Large intestine (tissue), 12 donors: ENCODE measurements around the gene HSFY1. TPM values are rescaled to one million over a fixed set of nuclear protein-coding genes. Genes with fewer than 3 reads are reported as not detected.
"Not testable (repeated sequence)": the region's sequence is repeated elsewhere in the genome, so short reads cannot be mapped to it uniquely, and the experiment has no call there.

Experiments
- DNase-seq, 2 donors: peaks; one replicate each; pipeline versions ENCODE4 v3.0.0 to v3.0.0-alpha.2; 2013
- H3K27ac ChIP-seq: one replicate; pipeline ENCODE4 v1.5.1; 2013; ENCODE audit warnings: low read length
- H3K27me3 ChIP-seq: 2 replicates; pipeline ENCODE4 v1.6.1; 2013; ENCODE audit warnings: low read length; ENCODE audit not compliant: control insufficient read depth, insufficient read depth
- H3K36me3 ChIP-seq: 2 replicates; pipeline ENCODE4 v1.6.1; 2013; ENCODE audit warnings: low read length; ENCODE audit not compliant: control insufficient read depth, insufficient read depth
- H3K4me1 ChIP-seq: one replicate; pipeline ENCODE4 v1.6.1; 2013; ENCODE audit warnings: low read length; ENCODE audit not compliant: control insufficient read depth, insufficient read depth
- H3K4me3 ChIP-seq: one replicate; pipeline ENCODE4 v1.5.1; 2013; ENCODE audit warnings: low read length
- H3K9me3 ChIP-seq: one replicate; pipeline ENCODE4 v1.6.1; 2013; ENCODE audit warnings: mild to moderate bottlenecking, low read depth, low read length, moderate library complexity; ENCODE audit not compliant: control insufficient read depth
- WGBS: methylation state at CpG from one replicate; pipeline ENCODE4 v1.1.5; 2013; ENCODE audit warnings: low lambda C conversion rate; ENCODE audit not compliant: insufficient coverage; 5-methylcytosine and 5-hydroxymethylcytosine counted together
- long read RNA-seq, 11 donors: transcript quantifications; one replicate each; lab custom pipeline, GENCODE V29; 2026
- polyA plus RNA-seq: library from polyadenylated mRNA; unstranded; fragments of 120-200 nt; gene quantifications from one replicate; pipeline ENCODE4 v1.2.1, GENCODE V29; 2013

HSFY1 gene, protein sequence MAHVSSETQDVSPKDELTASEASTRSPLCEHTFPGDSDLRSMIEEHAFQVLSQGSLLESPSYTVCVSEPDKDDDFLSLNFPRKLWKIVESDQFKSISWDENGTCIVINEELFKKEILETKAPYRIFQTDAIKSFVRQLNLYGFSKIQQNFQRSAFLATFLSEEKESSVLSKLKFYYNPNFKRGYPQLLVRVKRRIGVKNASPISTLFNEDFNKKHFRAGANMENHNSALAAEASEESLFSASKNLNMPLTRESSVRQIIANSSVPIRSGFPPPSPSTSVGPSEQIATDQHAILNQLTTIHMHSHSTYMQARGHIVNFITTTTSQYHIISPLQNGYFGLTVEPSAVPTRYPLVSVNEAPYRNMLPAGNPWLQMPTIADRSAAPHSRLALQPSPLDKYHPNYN
- polyA plus RNA-seq, result not detected
- long read RNA-seq, donor 1, result 0 reads
- long read RNA-seq, donor 2, result 0 reads
- long read RNA-seq, donor 3, result 0 reads
- long read RNA-seq, donor 4, result 0 reads
- long read RNA-seq, donor 5, result 0 reads
- long read RNA-seq, donor 6, result 0 reads
- long read RNA-seq, donor 7, result 0 reads
- long read RNA-seq, donor 8, result 0 reads
- long read RNA-seq, donor 9, result 0 reads
- long read RNA-seq, donor 10, result 0 reads
- long read RNA-seq, donor 11, result 0 reads

DNA sequence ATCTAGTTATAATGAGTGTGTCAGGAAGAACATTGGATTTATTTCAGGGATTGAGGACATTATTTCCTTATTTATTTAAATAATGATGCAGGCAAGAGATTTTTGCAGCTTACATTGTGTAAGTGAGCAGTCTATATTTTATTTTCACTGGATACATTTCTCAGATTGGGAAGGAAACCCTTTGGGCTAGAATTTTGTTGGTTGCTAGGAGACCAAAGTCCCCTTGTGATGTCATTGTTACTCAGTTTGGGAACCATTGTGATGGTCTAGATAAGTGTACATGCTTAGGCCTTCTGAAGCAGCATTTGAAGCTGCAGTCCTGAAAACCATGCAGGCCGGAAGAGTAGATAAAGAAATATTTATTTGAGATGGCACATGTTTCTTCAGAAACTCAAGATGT lies at the start of gene HSFY1:
Gene HSFY1, plus strand, starts transcription at position 301 of the 400 bp plus-strand sequence. Its CDS starts 68 bp downstream, at position 369.
- H3K27me3 ChIP-seq, DNase-seq, H3K27ac ChIP-seq, H3K4me1 ChIP-seq, H3K36me3 ChIP-seq, H3K9me3 ChIP-seq, H3K4me3 ChIP-seq: not testable (repeated sequence)
- no CpG with 5 or more reads among the region's 1 CpG for WGBS

DNA sequence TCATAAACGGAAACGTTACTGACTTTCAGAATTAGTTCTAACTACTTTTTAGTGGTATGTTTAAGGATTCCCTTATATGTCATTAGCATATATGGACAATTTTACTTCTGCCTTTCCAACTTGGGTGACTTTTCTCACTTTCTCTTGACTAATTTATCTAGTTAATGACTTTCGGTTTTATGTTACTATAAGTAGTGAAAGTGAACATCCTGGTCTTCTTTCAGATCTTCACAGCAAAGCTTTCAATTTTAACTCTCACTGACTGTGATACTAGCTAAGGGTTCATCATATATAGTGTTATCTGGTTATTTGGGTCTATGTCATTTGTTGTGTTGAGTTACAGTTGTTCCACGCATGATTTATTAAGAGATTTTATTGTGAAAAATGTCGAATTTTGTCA lies 42.3 kb upstream of the HSFY1 start:
- not testable (repeated sequence) for H3K4me3 ChIP-seq, H3K27me3 ChIP-seq, H3K4me1 ChIP-seq, DNase-seq, H3K27ac ChIP-seq, H3K9me3 ChIP-seq, H3K36me3 ChIP-seq
- no CpG with 5 or more reads among the region's 5 CpGs for WGBS

DNA sequence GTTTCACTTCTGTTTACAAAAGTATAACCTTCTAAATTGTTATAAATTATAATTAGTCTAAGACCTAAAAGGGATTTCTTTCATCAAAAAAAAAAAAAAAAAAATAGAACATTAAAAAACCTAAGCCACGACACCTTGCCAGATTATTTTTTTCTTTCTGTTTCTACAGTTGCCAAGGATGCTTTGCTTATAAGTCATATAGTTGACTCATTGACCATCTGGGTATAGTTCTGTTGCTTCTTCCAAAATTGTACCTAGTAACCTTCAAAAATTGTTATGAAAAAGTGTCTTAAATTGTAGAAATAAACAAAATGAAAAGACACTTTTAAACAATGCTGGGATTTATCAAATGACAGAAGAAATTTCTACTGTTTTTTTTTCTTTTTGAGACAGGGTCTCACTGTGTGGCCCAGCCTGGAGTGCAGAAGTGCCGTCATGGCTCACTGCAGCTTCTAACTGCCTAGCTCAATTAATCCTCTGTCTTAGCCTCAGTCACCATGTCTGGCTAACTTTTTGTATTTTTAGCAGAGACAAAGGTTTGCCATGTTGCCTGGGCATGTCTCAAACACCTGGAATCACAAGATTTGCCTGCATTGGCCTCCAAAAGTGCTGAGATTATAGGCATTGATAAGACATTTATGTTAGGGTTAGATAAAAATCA lies 15.4 kb upstream of the HSFY1 start:
- not testable (repeated sequence) for H3K4me1 ChIP-seq, H3K27ac ChIP-seq, H3K9me3 ChIP-seq, H3K27me3 ChIP-seq, DNase-seq, H3K4me3 ChIP-seq, H3K36me3 ChIP-seq
- WGBS, result no CpG with 5 or more reads among the region's 2 CpGs

DNA sequence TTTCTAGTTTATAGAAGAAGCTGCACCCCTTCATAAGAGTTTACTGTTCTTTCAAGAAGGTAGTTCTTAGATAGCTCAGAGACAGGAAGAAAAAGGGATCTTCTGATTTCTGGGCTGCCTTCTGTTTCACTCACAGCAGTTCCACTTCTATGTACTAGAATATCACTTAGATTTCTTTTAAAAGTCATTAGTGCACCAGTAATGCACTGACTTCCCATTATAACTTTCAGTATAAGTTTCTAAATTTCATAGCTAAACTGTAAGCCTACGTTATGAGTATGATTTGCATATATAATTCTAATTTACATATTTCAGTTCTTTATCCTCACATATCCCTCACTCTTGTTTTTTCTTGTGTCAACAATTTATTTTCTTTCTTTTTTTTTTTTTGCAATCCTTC lies 7.6 kb upstream of the HSFY1 start:
- WGBS, result no CpG with 5 or more reads among the region's 1 CpG
- not testable (repeated sequence) for H3K36me3 ChIP-seq

DNA sequence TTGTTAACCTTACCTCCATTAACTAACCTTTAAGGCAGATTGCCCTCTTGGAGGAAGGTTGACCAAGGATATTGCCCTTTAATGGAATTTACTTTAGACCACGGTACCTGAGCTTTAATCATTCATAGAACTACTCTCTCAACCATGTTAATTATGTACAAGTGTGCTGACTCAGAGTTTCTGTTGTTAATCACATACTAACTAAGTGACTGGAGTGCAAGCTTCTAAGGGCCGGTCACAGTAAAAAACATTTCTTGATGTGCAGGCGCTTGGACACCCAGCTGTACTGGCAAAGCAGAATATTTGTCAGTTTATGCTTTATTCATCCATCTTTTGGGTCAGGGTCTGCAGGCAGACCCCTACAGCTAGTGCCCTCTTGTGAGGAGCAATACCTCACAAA lies 6.6 kb downstream of the HSFY1 start:
- H3K4me3 ChIP-seq, H3K27ac ChIP-seq, H3K27me3 ChIP-seq, H3K9me3 ChIP-seq, H3K4me1 ChIP-seq, H3K36me3 ChIP-seq, DNase-seq: not testable (repeated sequence)
- WGBS, result no CpG with 5 or more reads among the region's 3 CpGs

More for the DNA sequence above, 7.6 kb upstream of the HSFY1 start:
- H3K4me3 ChIP-seq, H3K4me1 ChIP-seq, H3K27ac ChIP-seq, DNase-seq, H3K9me3 ChIP-seq, H3K27me3 ChIP-seq: not testable (repeated sequence)

DNA sequence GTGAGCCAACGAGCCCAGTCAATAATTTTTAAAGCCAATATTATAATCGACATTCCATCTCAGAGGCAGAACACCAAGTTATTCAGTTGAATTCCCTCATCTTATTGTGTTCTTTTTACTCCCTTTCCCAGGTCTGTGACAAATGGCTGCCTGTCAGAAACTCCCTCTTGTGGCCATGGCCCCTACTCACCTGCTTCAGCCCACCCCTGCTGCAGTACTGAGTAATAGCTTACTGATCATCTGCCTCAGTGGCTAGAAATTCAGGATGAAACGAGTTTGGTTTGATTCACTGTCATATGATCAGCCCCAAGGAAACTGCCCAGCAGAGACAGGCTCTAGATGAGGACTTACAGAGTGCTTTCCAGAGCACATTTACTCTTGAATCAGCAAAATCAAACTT lies 19.4 kb downstream of the HSFY1 start:
- H3K27ac ChIP-seq, H3K36me3 ChIP-seq, H3K9me3 ChIP-seq, H3K27me3 ChIP-seq, H3K4me1 ChIP-seq, H3K4me3 ChIP-seq, DNase-seq: not testable (repeated sequence)
- WGBS, result no CpG with 5 or more reads among the region's 3 CpGs

Other genes starting within 250 kb of the HSFY1 start
- not detected for gene HSFY2, start 227.0 kb downstream of the HSFY1 start, polyA plus RNA-seq